Left ventricle myocardium inferior (tissue), 1 donor: ENCODE results near the gene TESK2. TPM values are rescaled to one million over a fixed set of nuclear protein-coding genes. Genes with fewer than 3 reads are reported as not detected.

ENCODE experiments used
- DNase-seq: peaks from one replicate; pipeline ENCODE4 v3.0.0-alpha.2; 2020
- H3K27ac ChIP-seq: fragments of 200-600 bp; replicated peaks from 2 replicates; pipeline ENCODE4 v1.8.0; 2021
- H3K27me3 ChIP-seq: fragments of 200-600 bp; 2 replicates; pipeline ENCODE4 v1.8.0; 2021; ENCODE audit warnings: low read depth
- H3K36me3 ChIP-seq: fragments of 200-600 bp; 2 replicates; pipeline ENCODE4 v1.8.0; 2021
- H3K4me1 ChIP-seq: fragments of 200-600 bp; 2 replicates; pipeline ENCODE4 v1.8.0; 2021
- H3K4me3 ChIP-seq: fragments of 200-600 bp; 2 replicates; pipeline ENCODE4 v1.8.0; 2021; ENCODE audit warnings: mild to moderate bottlenecking, moderate library complexity
- H3K9me3 ChIP-seq: fragments of 200-600 bp; replicated peaks from 2 replicates; pipeline ENCODE4 v1.8.0; 2021
- intact Hi-C: fragments of 100-400 bp; cut with micrococcal nuclease; formaldehyde crosslinking; loops from one replicate; pipeline ENCODE4 v1.11.0; 2022
- total RNA-seq: library from RNA; stranded (reverse); fragmentation: NEBNext Ultra II Directional; extraction: Animal tissue kit (Norgen Biotek cat#: 25700); gene quantifications from one replicate; pipeline ENCODE4 v1.2.1, GENCODE V29; 2021
- TF ChIP-seq, protein P1 (sequence below): fragments of 200-600 bp; IDR thresholded peaks from 2 replicates; pipeline ENCODE4 v1.8.0; 2021; ENCODE audit warnings: antibody characterized with exemption, mild to moderate bottlenecking, borderline replicate concordance
- donor health status: DM: no; HTN: yes; CAD: no; lungs with severe emphysema.

Gene TESK2
- total RNA-seq, 1 donor from 2014 or later, result 1.4 TPM

DNA sequence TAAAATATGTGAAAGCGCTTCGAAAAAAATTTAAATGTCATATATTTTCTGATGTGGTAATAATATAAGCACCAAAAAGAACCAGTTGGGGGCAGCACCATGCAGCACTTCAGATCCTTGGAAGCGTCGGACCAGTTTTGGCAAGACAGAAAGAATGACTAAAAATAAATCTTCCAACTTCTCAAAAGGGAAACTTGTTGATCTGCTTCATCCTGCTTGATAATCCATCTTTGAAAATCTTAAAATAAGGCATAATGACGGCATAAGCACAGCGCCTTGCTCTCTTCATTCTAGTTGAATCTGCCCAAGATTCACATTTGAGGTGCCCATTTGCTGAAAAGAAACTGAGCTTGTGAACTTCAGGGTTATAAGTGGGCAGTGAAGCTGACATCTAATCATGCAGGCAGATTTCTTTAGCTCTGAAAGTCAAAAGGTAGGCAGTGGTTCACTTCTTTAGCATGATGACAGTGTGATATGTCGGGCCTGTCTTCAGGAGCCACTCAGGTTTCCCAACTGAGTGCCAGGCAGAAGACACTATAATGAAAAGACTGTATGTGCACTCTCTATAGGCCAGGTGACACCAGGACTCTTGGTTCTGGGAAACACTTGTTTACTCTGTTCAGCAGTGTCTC, 131.0 kb downstream of the TESK2 start:
- Histone ChIP-seq H3K4me3 (peak overlapping the region; percentile 43), H3K27me3 (no peaks in the 10 kb centered on the region), H3K9me3 (no peaks in the 10 kb centered on the region), H3K36me3 (no peaks in the 10 kb centered on the region), H3K4me1 (peaks cover 24% of the 10 kb centered on the region), H3K27ac (peak overlapping the region; percentile 76)
- intact Hi-C loops, result loop anchor here (2.0 to 10.0 kb wide), 2 partner anchors 133 to 215 kb away; no protein-coding TSS in a partner anchor
- peak; percentile 48 for DNase-seq
- TF ChIP-seq, protein P1, sequence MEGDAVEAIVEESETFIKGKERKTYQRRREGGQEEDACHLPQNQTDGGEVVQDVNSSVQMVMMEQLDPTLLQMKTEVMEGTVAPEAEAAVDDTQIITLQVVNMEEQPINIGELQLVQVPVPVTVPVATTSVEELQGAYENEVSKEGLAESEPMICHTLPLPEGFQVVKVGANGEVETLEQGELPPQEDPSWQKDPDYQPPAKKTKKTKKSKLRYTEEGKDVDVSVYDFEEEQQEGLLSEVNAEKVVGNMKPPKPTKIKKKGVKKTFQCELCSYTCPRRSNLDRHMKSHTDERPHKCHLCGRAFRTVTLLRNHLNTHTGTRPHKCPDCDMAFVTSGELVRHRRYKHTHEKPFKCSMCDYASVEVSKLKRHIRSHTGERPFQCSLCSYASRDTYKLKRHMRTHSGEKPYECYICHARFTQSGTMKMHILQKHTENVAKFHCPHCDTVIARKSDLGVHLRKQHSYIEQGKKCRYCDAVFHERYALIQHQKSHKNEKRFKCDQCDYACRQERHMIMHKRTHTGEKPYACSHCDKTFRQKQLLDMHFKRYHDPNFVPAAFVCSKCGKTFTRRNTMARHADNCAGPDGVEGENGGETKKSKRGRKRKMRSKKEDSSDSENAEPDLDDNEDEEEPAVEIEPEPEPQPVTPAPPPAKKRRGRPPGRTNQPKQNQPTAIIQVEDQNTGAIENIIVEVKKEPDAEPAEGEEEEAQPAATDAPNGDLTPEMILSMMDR, result peak; percentile 80

DNA sequence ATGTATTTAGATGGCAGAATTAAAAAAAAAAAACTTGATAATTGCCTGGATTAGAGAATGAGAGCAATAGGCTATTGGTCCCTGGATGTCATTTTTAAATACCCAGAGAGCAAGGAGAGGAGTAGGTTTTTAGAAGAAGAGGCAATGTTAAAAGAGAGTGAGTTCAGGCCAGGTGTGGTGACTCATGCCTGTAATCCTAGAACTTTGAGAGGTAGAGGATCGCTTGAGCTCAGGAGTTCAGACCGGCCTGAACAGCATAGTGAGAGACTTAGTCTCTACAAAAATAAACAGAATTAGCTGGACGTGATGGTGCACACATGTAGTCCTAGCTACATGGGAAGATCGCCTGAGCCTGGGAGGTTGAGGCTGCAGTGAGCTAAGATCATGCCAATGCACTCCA, 134.8 kb downstream of the TESK2 start:
- H3K4me1 ChIP-seq, result peaks cover 18% of the 10 kb centered on the region
- intact Hi-C loops, result no loop called here
- H3K27me3 ChIP-seq, result no peaks in the 10 kb centered on the region
- DNase-seq, result no peak
- no peak overlapping the region for H3K27ac ChIP-seq
- H3K9me3 ChIP-seq, result no peaks in the 10 kb centered on the region
- no peaks in the 10 kb centered on the region for H3K36me3 ChIP-seq
- TF ChIP-seq, protein P1, result no peak
- no peak overlapping the region for H3K4me3 ChIP-seq

DNA sequence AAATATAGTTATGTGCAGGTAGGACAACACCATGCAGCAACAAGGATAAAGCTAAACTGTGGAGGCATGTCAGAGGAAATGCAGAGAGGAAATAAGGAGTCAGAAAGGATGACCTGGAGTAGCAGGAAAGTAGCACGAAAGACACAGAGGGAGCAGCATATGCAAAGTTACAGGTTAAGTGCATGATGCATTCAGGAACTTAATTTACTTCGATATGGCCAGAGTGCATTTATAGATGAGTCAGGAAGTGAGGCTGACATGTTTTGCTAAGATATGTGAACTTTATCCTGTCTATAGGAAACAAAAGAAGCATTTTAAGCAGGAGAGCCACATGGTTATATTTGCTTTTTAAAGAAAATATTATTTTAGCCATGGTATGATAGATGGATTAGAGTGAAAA, 135.3 kb downstream of the TESK2 start:
- intact Hi-C loops, result no loop called here
- Histone ChIP-seq H3K27ac (no peak overlapping the region), H3K4me1 (peaks cover 13% of the 10 kb centered on the region), H3K4me3 (no peak overlapping the region), H3K36me3 (no peaks in the 10 kb centered on the region), H3K27me3 (no peaks in the 10 kb centered on the region), H3K9me3 (no peaks in the 10 kb centered on the region)
- no peak for DNase-seq
- TF ChIP-seq, protein P1, result no peak

- H3K36me3 ChIP-seq, result no peaks in the 10 kb centered on the region
- H3K4me3 ChIP-seq, result no peak overlapping the region
- TF ChIP-seq, protein P1, result no peak
- intact Hi-C loops, result no loop called here
- no peak for DNase-seq
- H3K27me3 ChIP-seq, result no peaks in the 10 kb centered on the region
- peaks cover 4% of the 10 kb centered on the region for H3K4me1 ChIP-seq
- H3K9me3 ChIP-seq, result no peaks in the 10 kb centered on the region
- H3K27ac ChIP-seq, result no peak overlapping the region
Measured at GRCh38 chr1:45354838-45355237, 136.1 kb downstream of the TESK2 start.

- H3K9me3 ChIP-seq, result no peaks in the 10 kb centered on the region
- H3K4me3 ChIP-seq, result no peak overlapping the region
- intact Hi-C loops, result no loop called here
- H3K36me3 ChIP-seq, result no peaks in the 10 kb centered on the region
- H3K27ac ChIP-seq, result no peak overlapping the region
- TF ChIP-seq, protein P1, result no peak
- H3K4me1 ChIP-seq, result peaks cover 10% of the 10 kb centered on the region
- DNase-seq, result no peak
- H3K27me3 ChIP-seq, result no peaks in the 10 kb centered on the region
Measured at GRCh38 chr1:45353685-45354084, 137.3 kb downstream of the TESK2 start.
